ENCODE data around the gene MAD1L1. TPM values are rescaled to one million over a fixed set of nuclear protein-coding genes. Genes with fewer than 3 reads are reported as not detected.
A peak's percentile ranks its signal among the peaks of the same experiment; 100 is the strongest.

MAD1L1 gene
- polyA plus RNA-seq, 1 donor: 21.2 TPM

- no peak for DNase-seq (ENCODE audit: low read depth)
Measured at GRCh38 chr7:2032876-2033407, 199.8 kb downstream of the MAD1L1 start.

DNA sequence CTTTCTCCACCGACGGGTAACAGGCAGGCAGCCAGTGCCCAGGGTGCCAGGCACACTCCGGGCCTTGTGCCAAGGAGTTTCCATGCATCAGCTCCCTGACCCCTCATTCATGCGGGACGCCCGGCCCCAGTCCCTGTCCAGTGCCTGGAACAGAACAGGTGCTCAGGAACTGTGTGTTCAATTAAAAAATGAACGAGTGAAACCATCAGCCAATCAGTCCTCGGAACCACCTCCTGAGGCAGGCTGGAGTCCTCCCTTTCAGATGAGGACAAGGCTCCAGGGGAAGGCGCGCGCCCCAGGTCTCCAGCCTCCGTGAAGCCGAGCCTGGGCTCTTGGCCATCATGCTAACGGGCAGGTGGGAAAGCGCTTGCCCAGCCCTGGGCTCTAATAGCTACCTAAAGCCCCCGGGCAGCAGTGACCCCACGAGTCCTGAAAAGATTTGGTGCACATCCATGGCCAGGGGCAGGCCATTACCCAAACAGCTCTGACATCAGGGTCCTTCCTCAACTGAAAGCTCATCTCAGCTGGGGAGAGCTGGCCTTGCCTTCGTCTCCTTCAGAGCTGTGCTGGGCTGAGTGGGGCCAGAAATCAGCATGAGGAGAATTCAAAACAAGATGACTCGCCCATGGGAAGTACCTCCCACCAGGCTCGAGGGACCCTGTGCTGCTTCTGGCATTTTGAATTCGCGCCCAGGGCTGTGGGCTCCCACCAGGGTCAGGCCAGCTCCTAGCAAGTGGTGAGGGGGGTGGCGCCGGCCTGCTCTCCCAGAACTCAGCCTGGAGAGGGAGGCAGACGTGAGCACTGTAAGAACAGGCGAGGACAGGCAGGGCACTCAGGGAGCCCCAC is 200.5 kb downstream of the MAD1L1 start:
- no peak for DNase-seq (ENCODE audit: low read depth)

DNA sequence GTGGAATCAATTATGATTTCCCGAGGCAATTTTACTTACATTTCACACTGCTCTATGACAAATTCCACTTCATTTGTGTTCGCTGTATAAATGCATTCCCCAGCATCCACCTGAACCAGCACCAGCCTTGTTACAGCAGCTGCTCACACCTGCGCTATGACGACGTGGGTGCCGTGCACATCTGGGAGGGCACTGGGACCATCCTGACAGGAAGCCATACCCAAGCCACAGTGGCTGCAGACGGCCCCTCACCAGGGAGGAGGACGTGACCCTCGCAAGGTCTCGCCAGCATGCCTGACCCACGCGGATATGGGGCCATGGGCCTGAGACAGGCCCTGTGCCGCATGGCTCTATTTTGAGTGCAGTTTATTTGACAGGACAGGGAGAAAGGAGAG is 201.3 kb downstream of the MAD1L1 start:
- DNase-seq (ENCODE audit: low read depth): no peak

DNA sequence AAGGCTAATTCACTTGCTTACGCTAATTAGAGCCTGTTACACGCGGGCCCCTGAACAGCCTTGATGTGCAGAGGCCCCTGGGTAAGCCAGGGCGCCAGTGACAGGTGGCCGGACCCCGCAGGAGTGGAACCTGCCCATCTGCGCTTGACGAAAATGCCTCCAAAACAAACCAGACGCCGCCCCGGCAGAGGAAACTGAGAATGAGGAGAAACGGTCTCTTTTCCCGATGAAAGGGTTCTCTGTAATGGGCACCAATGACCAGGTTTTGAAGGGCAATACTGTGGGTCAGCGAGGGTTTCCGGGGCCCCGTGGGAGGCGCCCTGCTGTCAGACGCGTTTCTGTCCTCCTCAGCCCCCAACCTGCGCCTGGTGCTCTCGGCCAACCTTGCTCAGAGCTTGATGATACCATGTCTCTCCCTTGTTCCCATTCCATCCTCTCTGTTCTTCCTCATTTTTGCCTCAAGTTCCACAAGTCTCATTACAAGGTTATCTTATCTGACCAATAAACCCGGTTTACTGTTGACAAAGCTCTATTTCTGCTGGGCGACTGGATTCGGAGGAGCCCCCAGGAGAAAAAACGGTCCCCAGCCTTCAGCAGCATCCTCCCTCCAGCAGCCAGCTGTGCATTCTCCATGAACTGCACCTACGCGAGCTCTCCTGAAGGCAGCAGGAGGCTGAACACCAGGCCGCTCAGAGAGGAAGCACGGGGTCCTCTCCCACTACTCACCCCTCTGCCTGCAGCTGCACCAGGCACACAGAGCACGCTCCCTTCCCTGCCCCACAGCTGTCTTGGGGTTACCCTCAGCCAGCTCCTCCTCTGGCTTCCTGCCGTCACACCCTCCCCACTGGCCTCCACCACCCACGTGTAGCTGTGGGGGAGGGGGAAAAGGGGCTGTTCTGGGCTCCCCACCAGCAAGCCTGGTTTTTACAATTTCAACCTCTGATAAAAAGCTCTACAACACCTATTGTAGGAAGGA is 202.0 kb downstream of the MAD1L1 start:
- DNase-seq (ENCODE audit: low read depth): no peak

- no peak for DNase-seq (ENCODE audit: low read depth)
Measured at GRCh38 chr7:2029936-2030335, 202.8 kb downstream of the MAD1L1 start.

- DNase-seq (ENCODE audit: low read depth): no peak
Measured at GRCh38 chr7:2029211-2029905, 203.4 kb downstream of the MAD1L1 start.

DNA sequence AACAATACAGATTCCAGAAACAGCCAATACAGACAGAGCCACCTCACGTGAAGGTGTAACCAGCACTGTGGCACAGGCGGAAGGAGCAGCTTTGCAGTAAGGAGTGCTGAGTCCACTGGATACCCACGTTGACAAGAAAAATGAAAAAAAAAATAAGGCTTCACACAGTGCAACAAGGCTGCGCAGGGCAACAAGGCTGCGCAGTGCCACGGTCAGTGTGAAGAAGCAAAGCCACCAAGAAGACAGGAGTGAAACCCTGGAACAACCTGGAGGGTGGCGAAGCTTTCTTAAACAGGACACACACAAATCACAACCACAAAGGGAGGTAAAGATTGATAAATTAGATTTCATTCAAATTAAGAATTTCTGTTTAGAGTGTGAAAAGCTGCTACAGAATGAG is 204.0 kb downstream of the MAD1L1 start:
- DNase-seq (ENCODE audit: low read depth): no peak

DNA sequence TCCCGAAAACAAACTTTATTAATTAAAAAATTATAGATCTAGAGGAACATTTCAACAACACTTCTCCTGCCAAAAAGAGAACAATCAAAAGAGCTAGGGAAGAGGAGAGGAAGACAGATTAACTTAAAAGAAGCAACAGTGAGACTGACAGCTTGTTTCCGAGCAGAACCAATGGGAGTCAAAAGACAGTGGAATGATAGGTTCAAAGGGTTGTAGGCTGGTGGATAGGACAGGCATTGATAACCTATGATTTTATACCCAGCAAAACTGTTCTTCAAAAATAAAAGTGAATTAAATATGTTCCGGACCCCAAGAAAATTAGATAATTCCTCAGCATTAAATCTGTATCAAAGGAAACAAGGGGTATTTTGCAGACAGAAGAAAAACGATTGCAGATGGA is 207.6 kb downstream of the MAD1L1 start:
- DNase-seq (ENCODE audit: low read depth): no peak

GRCh38 chr7:2024567-2024918 is 208.2 kb downstream of the MAD1L1 start:
- DNase-seq (ENCODE audit: low read depth): no peak

GRCh38 chr7:2023877-2024566 is 208.7 kb downstream of the MAD1L1 start:
- no peak for DNase-seq (ENCODE audit: low read depth)

- no peak for DNase-seq (ENCODE audit: low read depth)
Measured at GRCh38 chr7:2022737-2023250, 210.0 kb downstream of the MAD1L1 start.

DNA sequence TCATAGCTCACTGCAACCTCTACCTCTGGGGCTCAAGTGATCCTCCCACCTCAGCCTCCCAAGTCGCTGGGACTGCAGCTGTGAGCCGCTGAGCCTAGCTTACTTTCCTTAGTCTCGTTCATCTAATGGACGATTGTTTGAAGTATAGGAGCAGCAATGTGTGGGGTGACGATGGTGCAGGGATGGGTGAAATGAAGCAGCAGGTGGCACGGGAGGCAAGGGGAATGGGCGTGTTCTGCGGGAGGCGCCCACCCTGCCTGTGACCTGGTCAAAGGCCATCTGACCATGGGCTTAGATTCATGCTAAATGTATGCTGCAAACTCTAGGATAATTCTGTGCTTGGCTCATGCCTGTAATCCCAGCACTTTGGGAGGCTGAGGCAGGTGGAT is 210.7 kb downstream of the MAD1L1 start:
- no peak for DNase-seq (ENCODE audit: low read depth)

DNA sequence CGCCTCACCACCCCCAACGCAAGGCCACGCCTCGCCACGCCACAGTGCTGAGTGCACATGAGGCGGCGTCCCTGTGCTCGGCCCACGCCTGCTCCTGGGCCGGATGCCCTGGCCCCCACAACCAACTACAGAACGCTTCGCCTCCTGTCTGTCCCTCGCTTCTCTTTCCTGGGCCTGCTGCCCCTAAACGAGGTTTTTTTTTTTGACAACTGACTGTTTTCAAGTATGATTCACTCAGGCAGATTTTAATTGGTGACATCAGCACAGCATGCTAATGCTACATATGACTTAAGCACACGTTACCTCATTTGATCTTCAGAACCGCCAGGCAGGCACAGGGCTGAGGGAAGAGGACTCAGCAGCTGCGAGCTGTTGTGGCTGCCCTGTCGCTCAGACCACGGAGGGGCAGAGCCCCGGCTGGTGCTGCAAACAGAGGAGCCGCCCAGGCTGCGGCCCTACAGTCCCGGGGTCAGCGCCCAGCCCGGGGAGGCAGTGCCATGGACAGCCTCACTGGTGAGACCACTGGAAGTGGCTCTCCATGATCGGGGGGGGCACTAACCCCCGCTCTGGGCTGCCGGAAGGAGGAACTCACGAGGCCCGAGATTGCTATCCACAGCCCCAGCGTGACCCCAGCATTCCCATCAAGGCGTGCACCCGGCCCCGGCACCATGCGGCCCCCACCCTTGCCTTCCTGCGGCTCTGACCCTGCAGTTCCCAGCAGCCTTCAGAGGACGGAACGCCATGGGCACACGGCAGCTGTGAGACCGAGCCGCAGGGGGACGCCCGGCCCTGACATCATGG is 212.8 kb downstream of the MAD1L1 start:
- DNase-seq (ENCODE audit: low read depth): no peak

DNA sequence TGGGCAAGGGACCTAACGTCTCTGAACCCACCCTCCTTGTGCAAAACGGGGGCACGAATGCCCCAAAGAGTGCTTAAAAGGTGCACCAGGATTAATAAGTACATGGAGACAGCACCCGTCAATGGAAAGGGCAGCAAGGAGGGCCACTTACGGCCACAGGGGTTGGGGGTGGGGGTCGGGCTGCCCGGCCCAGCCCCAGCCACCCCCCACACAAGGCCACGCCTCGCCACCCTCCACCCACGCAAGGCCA is 213.4 kb downstream of the MAD1L1 start:
- no peak for DNase-seq (ENCODE audit: low read depth)

DNA sequence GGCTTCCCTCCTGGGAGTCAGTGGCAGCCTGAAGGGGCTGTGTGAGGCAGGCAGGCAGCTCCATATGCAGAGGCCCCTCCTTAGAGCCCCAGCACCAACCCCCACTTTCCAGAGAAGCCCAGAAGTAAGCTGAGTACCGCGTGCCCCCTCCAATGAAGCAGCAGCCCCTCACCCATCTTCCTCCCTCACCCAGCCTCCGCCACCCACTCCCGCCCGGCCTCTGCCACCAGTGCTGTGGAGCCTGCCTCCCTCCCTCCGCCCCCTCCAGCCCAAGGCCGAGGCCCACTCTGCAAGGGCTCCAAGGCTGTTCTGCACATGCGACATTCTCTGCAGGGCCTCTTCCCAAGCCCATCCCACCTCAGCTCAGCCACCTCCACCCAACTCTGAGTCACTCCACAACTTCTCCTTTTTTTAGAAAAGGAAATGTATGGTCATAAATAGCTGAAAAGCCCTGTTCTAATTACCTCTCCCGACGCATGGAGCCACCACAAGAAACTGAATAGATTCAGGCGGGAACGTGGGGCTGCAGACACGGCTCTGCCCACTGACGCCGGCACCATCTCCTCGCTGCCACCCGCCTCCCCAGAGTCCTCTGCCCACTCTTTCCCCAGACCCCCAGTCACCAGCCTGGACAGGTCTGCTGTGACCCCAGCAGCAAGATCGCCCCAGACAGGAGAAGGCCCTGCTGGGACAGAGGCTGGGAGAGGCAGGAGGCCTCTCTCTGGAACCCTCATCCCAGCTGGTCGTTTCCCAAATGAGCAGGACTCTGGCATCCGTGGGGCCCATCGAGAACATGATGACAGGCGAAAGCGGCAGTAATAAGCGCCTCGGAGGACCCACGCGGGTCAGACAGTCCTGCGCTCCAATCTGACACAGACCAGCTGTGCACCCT is 213.9 kb downstream of the MAD1L1 start:
- DNase-seq (ENCODE audit: low read depth): peak; percentile 49

- no peak for DNase-seq (ENCODE audit: low read depth)
Measured at GRCh38 chr7:2017914-2018568, 214.7 kb downstream of the MAD1L1 start.

GRCh38 chr7:2017481-2017891 is 215.3 kb downstream of the MAD1L1 start:
- DNase-seq (ENCODE audit: low read depth): no peak

- no peak for DNase-seq (ENCODE audit: low read depth)
Measured at GRCh38 chr7:2016761-2017480, 215.8 kb downstream of the MAD1L1 start.
